OCI-M1 (cell line): Measurements from ENCODE around the gene GCLC.
A peak's percentile ranks its signal among the peaks of the same experiment; 100 is the strongest.
"Not testable (repeated sequence)": the region's sequence is repeated elsewhere in the genome, so short reads cannot be mapped to it uniquely, and the experiment has no call there.

Experiments
- DNase-seq: peaks from one replicate; lab custom pipeline; 2025; lab: John Stamatoyannopoulos, UW

GCLC gene

DNA sequence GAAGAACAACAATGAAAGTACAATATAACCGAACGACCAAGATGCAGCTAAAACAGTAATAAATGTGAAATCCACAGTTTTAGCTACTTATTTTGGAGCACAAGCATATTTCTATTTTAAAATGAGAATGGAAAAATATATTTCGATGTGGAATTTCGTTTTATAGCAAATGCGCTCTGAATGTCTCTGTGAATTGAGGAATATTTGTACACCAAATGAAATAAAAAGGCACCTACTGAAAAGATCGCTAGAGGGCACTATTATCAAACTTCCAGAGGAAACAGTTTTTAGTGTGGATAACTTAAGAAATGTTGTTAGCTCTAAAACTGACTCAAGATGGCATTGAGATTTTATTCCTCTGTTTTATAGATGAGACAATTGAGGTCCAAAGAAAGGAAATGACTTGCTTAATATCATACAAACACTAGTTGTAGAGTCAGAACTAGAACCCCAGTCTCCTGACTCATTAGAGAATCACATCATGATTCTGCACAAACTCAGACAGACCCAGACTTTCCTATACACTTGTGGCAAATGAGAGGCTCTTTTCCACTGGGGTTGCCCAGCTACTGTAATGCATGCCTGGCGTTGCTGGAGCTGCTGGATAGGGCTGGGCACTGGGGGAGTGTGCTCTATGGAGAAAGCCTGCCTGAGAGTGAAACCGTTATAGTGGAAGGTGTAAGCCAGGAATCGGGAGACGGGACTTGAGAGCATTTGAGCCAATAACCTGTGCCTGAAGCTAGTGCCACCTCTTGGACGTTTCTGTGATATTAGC, 51.9 kb downstream of the GCLC start:
- peak; percentile 90 for DNase-seq

DNA sequence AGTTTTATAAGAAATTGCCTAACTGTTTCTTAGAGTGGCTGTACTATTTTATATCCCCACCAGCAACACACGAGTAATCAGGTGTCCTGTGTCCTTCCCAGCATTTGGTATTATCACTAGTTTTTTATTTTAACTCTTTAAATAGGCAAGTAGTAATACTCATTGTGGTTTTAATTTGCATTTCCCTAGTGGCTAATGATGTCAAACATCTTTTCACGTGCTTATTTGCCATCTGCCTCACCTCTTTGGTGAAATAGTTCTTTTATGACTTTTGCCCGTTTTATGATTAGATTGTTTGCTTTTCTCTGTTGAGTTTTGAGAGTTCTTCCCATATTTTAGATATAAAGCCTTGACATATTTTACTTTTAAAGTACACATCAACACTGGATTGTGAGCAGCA, 57.8 kb downstream of the GCLC start:
- no peak for DNase-seq

GRCh38 chr6:53486679-53487078, 58.2 kb downstream of the GCLC start:
- no peak for DNase-seq

DNA sequence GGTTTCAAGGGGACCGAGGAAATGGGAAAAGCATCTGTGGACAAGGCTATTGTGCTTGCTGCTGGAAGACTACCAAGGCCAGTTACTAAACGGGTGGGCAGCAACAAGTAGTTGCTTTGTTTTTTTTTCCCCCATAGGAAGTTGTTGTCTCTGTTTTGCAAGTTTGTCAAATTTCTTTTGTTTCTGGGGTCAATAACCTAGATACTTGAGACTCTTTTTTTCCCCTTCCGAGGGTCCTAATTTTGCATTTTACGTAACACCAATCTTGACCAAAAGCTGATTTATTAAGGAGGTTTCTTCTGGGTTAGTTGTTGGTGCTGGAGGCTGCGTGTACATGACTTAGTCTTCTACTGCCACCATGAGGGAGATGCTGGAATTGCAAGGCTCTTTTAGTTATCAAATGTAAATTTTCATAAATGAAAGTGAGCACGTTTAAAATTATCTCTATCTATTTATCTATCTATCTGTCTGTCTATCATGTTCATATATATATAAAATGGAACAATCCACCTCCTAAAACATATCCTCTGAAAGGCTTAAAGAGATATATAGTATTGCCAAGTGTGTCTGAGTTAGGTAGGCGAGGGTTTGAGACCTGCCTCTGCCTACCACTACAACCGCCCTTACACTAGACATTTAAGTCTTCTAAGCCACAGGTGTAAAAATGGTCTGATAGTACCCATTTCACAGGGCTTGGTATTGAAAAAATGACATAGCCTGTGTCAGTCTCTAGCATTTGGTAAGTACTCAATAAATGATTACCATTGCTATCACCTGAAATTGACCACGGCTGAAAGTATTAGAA, 60.2 kb downstream of the GCLC start:
- peak; percentile 93 for DNase-seq

DNA sequence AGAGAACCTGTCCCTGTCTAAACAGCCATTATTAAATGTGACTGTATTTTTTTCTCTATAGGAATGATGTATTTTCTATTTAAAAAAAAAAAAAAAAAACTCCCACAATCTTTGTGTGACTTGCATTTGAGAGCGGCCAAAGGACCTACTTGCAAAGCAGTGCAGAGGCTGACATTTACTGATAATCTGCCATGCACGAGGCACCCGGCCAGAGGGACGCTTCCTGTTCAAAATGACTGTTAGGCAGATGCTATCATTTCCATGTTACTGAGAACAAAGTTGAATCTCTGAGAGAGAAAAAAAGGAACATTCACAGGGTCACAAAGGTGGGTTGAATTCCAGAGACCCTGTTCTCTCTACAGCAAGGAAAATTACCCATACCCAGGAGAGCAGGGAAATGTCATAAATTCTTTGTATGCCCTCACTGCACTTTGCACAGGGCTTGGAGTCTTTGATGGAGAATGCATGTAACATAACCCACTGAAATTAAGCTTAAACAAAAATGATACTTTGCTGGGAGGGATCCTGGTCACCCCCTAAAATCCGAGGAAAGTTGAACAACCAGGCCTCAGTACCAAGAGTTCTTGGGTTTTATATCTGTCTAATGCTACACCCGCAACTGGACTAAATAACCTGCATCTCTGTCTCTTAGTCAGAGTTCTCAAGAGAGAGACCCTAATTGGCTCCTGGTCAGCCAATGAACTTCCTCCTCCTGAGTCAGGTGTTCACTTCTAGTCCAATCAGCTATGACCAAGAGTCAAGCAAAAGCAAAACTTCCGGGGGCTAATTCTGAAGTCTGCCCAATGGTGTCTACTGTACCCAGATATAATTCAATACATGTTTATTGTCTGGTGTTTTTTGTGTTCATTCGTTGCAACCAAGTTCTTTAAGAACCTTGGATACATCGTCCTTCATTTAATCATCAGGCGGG, 61.2 kb downstream of the GCLC start:
- DNase-seq = peak; percentile 94

DNA sequence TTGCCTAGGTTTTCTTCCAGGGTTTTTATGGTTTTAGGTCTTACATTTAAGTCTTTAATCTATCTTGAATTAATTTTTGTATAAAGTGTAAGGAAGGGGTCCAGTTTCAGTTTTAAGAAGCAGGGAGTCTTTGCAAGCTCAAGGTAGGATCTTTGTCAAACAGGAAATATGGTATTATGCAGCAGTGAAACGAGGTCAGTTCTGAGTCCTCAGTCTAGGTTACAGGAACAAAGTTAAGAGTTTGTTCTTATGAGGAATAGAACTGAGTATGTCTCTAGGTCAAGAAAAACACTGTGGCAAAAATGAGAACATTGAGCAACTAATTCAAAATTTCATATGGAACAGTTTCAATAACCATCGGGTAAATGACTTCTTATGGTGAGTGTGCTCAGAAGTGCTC, 63.6 kb downstream of the GCLC start:
- DNase-seq = no peak

DNA sequence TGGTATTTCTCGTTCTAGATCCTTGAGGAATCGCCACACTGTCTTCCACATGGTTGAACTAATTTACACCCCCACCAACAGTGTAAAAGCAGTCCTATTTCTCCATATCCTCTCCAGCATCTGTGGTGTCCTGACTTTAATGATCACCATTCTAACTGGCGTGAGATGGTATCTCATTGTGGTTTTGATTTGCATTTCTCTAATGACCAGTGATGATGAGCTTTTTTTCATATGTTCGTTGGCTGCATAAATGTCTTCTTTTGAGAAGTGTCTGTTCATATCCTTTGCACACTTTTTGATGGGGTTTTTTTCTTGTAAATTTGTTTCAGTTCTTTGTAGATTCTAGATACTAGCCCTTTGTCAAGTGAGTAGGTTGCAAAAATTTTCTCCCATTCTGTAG, 64.1 kb downstream of the GCLC start:
- DNase-seq = not testable (repeated sequence)

- no peak for DNase-seq
Measured at GRCh38 chr6:53479871-53480270, 65.0 kb downstream of the GCLC start.

- DNase-seq = no peak
Measured at GRCh38 chr6:53476964-53477363, 67.9 kb downstream of the GCLC start.

GRCh38 chr6:53474010-53474409, 70.9 kb downstream of the GCLC start:
- DNase-seq = no peak

- no peak for DNase-seq
Measured at GRCh38 chr6:53469163-53469562, 75.7 kb downstream of the GCLC start.

DNA sequence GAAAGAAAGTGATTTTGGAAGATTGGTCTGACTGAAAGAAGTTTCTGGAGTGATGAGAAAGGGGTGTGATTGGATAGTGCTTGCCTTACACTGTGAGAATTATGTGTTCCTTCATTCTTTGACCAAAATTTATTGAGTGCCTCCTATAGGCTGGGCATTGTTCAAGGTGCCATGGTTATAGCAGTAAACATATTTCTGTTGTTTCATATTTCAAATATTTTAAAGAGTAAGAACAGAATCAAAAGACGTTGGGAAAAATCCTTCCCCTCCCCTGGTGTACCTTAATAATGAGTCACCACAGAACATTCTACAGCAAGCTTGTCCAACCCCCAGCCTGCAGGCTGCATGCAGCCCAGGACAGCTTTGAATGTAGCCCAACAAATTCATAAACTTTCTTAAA, 78.6 kb downstream of the GCLC start:
- DNase-seq = no peak

DNA sequence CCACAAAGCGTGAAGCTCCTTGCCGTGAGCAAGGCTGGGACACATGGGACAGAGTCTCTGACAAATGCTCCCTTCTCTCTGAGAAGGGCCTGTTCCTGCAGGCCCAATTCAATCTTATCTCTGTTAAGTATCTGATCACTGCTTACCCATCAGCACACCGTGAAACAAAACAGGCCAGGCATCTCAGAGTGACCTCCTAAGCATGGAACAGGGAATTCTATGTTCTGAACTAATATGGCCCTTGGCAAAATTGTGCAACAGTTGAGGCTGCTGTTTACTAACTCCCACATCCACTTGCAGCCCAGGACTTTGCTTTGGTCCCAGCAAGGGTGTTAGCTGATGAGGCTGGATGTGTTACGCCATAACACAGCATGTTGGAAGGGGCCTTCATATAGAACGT, 79.2 kb downstream of the GCLC start:
- DNase-seq = no peak

GRCh38 chr6:53464927-53465460, 79.9 kb downstream of the GCLC start:
- DNase-seq = peak; percentile 53

DNA sequence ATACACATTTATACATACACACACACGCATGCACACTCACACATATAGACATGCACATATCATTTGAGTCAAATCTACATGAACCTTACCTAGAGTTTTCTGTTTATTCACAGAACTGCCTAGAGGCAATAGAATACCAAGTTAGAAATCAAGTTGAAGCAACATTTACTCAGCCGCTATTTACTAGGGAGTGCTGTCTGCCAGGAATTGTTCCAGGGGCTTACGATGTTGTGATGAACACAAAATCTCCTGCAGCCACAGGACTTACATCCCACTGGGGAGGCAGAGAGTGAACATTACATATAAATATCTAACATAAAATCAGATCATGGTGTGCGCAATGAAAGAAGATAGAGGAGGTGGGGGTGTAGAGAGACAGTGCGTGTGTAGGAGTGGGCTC, 80.4 kb downstream of the GCLC start:
- no peak for DNase-seq

- DNase-seq = no peak
Measured at GRCh38 chr6:53461696-53462095, 83.2 kb downstream of the GCLC start.

- DNase-seq = no peak
Measured at GRCh38 chr6:53461041-53461656, 83.8 kb downstream of the GCLC start.

GRCh38 chr6:53458105-53458866, 86.6 kb downstream of the GCLC start:
- no peak for DNase-seq

DNA sequence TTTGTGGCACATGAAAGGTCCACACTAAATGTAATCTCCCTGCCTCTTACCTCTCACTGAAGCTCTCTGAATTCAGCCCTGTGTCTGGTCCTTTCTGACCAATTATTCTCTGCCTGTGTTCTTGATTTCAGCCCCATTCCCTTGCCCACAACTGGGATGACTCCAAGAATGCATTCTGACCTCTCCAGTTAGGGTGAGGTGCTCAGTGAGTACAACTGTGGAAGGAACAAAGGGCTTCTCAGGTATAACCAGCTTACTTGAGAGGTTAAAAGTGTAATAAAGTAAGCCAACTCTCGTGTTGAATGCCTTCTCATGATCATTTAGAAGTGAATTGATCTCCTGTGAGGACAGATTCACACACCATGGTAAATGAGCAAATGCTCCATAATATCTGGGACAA, 88.1 kb downstream of the GCLC start:
- DNase-seq = no peak

- DNase-seq = no peak
Measured at GRCh38 chr6:53455678-53456077, 89.2 kb downstream of the GCLC start.

- DNase-seq = no peak
Measured at GRCh38 chr6:53451165-53451564, 93.7 kb downstream of the GCLC start.
